Lower leg skin (tissue), 3 donors: ENCODE measurements around the gene MTRF1L.

Experiments used
- CTCF ChIP-seq, 3 donors: fragments of 450-650 bp; IDR thresholded peaks; one replicate each; pipeline ENCODE4 v1.5.1; 2016; ENCODE audit warnings: antibody characterized with exemption in 3 of 3, mild to moderate bottlenecking in 3 of 3, moderate library complexity in 2 of 3
- POLR2A ChIP-seq, 2 donors: fragments of 450-650 bp; IDR thresholded peaks; one replicate each; pipeline ENCODE4 v1.6.1; 2016 to 2017; ENCODE audit warnings: antibody characterized with exemption in 2 of 2, mild to moderate bottlenecking in 1 of 2, moderate library complexity in 1 of 2

GRCh38 chr6:153034139-153034538, 31.6 kb upstream of the MTRF1L start:
- TF ChIP-seq CTCF (IDR thresholded peaks at IDR 0.05): no peak
- no peak for TF ChIP-seq POLR2A (IDR thresholded peaks at IDR 0.05)
